WTC11 (cell line): ENCODE data around the gene MTHFD1L. TPM values are rescaled to one million over a fixed set of nuclear protein-coding genes. Genes with fewer than 3 reads are reported as not detected.

Experiments
- ATAC-seq: fragments of 200-7000 bp; cut with Tn5 transposase; 2 replicates; pipeline ENCODE4 v1.10.0; 2021; ENCODE audit warnings: mild to moderate bottlenecking, moderate library complexity
- CTCF ChIA-PET: fragments of 300-600 bp; sonication (Branson Sonifier 250); formaldehyde crosslinking; loops from one replicate; lab custom pipeline; 2021; ENCODE audit warnings: antibody characterized with exemption; lab: Charles Lee
- POLR2A ChIA-PET: fragments of 350-600 bp; sonication (Branson Sonifier 250); formaldehyde crosslinking; loops from one replicate; lab custom pipeline; 2021; ENCODE audit warnings: antibody characterized with exemption; lab: Charles Lee
- DNase-seq: peaks from one replicate; pipeline ENCODE4 v3.0.0; 2021; ENCODE audit warnings: low spot score
- H3K27ac Mint-ChIP-seq: 2 replicates; pipeline ENCODE4 v1.8.0; 2021; ENCODE audit warnings: mixed read lengths
- H3K27me3 Mint-ChIP-seq: 2 replicates; pipeline ENCODE4 v1.8.0; 2021; ENCODE audit warnings: low read depth, mild to moderate bottlenecking, moderate library complexity, mixed read lengths
- H3K36me3 Mint-ChIP-seq: 2 replicates; pipeline ENCODE4 v1.8.0; 2021; ENCODE audit warnings: mixed read lengths
- H3K4me1 Mint-ChIP-seq: 2 replicates; pipeline ENCODE4 v1.8.0; 2022; ENCODE audit warnings: mixed read lengths
- H3K4me3 Mint-ChIP-seq: 2 replicates; pipeline ENCODE4 v1.8.0; 2021; ENCODE audit warnings: mild to moderate bottlenecking, moderate library complexity, mixed read lengths
- H3K9me3 Mint-ChIP-seq: 2 replicates; pipeline ENCODE4 v1.8.0; 2021; ENCODE audit warnings: mixed read lengths
- ATF1 ChIP-seq: sonication (generic); formaldehyde crosslinking; IDR thresholded peaks from 2 replicates; pipeline ENCODE4 v1.8.1; 2023; ENCODE audit warnings: mild to moderate bottlenecking, moderate library complexity, missing genetic modification reagents
- GRHL2 ChIP-seq: fragments of 250-450 bp; sonication (Bioruptor Pico); IDR thresholded peaks from 2 replicates; pipeline ENCODE4 v1.8.0; 2022; ENCODE audit warnings: mild to moderate bottlenecking, moderate library complexity; ENCODE audit not compliant: insufficient replicate concordance, severe bottlenecking
- HMGXB4 ChIP-seq: sonication (generic); formaldehyde crosslinking; IDR thresholded peaks from 2 replicates; pipeline ENCODE4 v1.8.1; 2023; ENCODE audit warnings: mild to moderate bottlenecking, moderate library complexity, missing genetic modification reagents
- KAT7 ChIP-seq: sonication (generic); formaldehyde crosslinking; IDR thresholded peaks from 2 replicates; pipeline ENCODE4 v1.8.1; 2023; ENCODE audit warnings: missing genetic modification reagents, mild to moderate bottlenecking, borderline replicate concordance
- MAX ChIP-seq: sonication (generic); formaldehyde crosslinking; IDR thresholded peaks from 2 replicates; pipeline ENCODE4 v1.8.0; 2022; ENCODE audit warnings: mild to moderate bottlenecking, missing genetic modification reagents
- MLX ChIP-seq: sonication (generic); formaldehyde crosslinking; IDR thresholded peaks from 2 replicates; pipeline ENCODE4 v1.8.1; 2023; ENCODE audit warnings: mild to moderate bottlenecking, missing genetic modification reagents, moderate library complexity
- PREB ChIP-seq: sonication (generic); formaldehyde crosslinking; IDR thresholded peaks from 2 replicates; pipeline ENCODE4 v1.8.1; 2022; ENCODE audit warnings: mild to moderate bottlenecking, missing genetic modification reagents, moderate library complexity, borderline replicate concordance
- PRRX2 ChIP-seq: fragments of 250-450 bp; sonication (Bioruptor Pico); IDR thresholded peaks from 2 replicates; pipeline ENCODE4 v1.8.0; 2021; ENCODE audit warnings: mild to moderate bottlenecking
- RORB ChIP-seq: fragments of 250-450 bp; sonication (Bioruptor Pico); IDR thresholded peaks from 2 replicates; pipeline ENCODE4 v1.9.0; 2021; ENCODE audit warnings: mild to moderate bottlenecking
- SMAD4 ChIP-seq: sonication (generic); formaldehyde crosslinking; IDR thresholded peaks from 2 replicates; pipeline ENCODE4 v1.8.0; 2022; ENCODE audit warnings: mild to moderate bottlenecking, missing genetic modification reagents
- TCF7 ChIP-seq: sonication (generic); formaldehyde crosslinking; IDR thresholded peaks from 2 replicates; pipeline ENCODE4 v1.8.0; 2022; ENCODE audit warnings: mild to moderate bottlenecking, low read depth, missing genetic modification reagents, moderate library complexity
- total RNA-seq: library from RNA; stranded (reverse); gene quantifications from 3 replicates; pipeline ENCODE4 v1.2.3, GENCODE V29; 2021

Gene MTHFD1L
- total RNA-seq, 1 experiment from 2014 or later = 104 TPM

- Mint-ChIP-seq H3K27me3 (no peaks in the 10 kb centered on the region), H3K36me3 (peaks cover 19% of the 10 kb centered on the region)
- no peak for DNase-seq
- TF ChIP-seq KAT7 (CRISPR knock-in tag) = no peak
- TF ChIP-seq, all 79 proteins: peak for 0
- Mint-ChIP-seq H3K27ac (no peak overlapping the region), H3K4me3 (no peak overlapping the region), H3K4me1 (no peaks in the 10 kb centered on the region), H3K9me3 (peaks cover 6% of the 10 kb centered on the region; the same call in 1 of the 2 replicates)
- ChIA-PET CTCF (interaction anchor here (1.2 kb wide), 1 partner anchor 61 kb away, joined by 3 read pairs; no protein-coding TSS in a partner anchor), POLR2A (no interaction called here)
- ATAC-seq = no peak
Observed at GRCh38 chr6:151075527-151075926, 210.0 kb downstream of the MTHFD1L start.

- no peak overlapping the region for H3K27ac Mint-ChIP-seq
- ChIA-PET POLR2A (no interaction called here), CTCF (interaction anchor here (1.2 kb wide), 1 partner anchor 62 kb away, joined by 3 read pairs; no protein-coding TSS in a partner anchor)
Observed at GRCh38 chr6:151075930-151076555, 210.5 kb downstream of the MTHFD1L start.

GRCh38 chr6:151078655-151079054 is 213.2 kb downstream of the MTHFD1L start:
- ATAC-seq (no peak), DNase-seq (no peak)
- Mint-ChIP-seq H3K4me3 (no peak overlapping the region), H3K4me1 (no peaks in the 10 kb centered on the region), H3K27me3 (no peaks in the 10 kb centered on the region), H3K27ac (peak overlapping the region; percentile 39), H3K9me3 (peaks cover 6% of the 10 kb centered on the region; the same call in 1 of the 2 replicates), H3K36me3 (peaks cover 18% of the 10 kb centered on the region)
- ChIA-PET CTCF (no interaction called here), POLR2A (no interaction called here)
- TF ChIP-seq MAX (CRISPR knock-in tag) (no peak), SMAD4 (CRISPR knock-in tag) (no peak), RORB (CRISPR knock-in tag) (no peak), PRRX2 (no peak)

More at GRCh38 chr6:151075930-151076555, 210.5 kb downstream of the MTHFD1L start:
- no peaks in the 10 kb centered on the region for H3K4me1 Mint-ChIP-seq
- no peak overlapping the region for H3K4me3 Mint-ChIP-seq
- TF ChIP-seq PREB (CRISPR knock-in tag) (no peak), RORB (CRISPR knock-in tag) (no peak)
- peaks cover 19% of the 10 kb centered on the region for H3K36me3 Mint-ChIP-seq
- DNase-seq (no peak), ATAC-seq (no peak)
- peaks cover 6% of the 10 kb centered on the region; the same call in 1 of the 2 replicates for H3K9me3 Mint-ChIP-seq
- no peaks in the 10 kb centered on the region for H3K27me3 Mint-ChIP-seq

- H3K4me1 Mint-ChIP-seq = no peaks in the 10 kb centered on the region
- DNase-seq (no peak), ATAC-seq (no peak)
- ChIA-PET POLR2A (interaction anchor here (0.6 kb wide), 1 partner anchor 18 kb away, joined by 5 read pairs; no protein-coding TSS in a partner anchor), CTCF (interaction anchor here (0.7 to 1.2 kb wide), 5 partner anchors 62 to 264 kb away, joined by 3 to 6 read pairs (median 3); no protein-coding TSS in a partner anchor)
- TF ChIP-seq MLX (CRISPR knock-in tag) (no peak), TCF7 (CRISPR knock-in tag) (no peak), GRHL2 (CRISPR knock-in tag) (no peak), ATF1 (CRISPR knock-in tag) (no peak), SMAD4 (CRISPR knock-in tag) (no peak), HMGXB4 (CRISPR knock-in tag) (no peak)
- peaks cover 6% of the 10 kb centered on the region for H3K36me3 Mint-ChIP-seq
- no peak overlapping the region for H3K27ac Mint-ChIP-seq
- no peaks in the 10 kb centered on the region for H3K27me3 Mint-ChIP-seq
- no peak overlapping the region for H3K4me3 Mint-ChIP-seq
- no peaks in the 10 kb centered on the region for H3K9me3 Mint-ChIP-seq
Observed at GRCh38 chr6:151081656-151082055, 216.2 kb downstream of the MTHFD1L start.
